ENCODE results near the gene RBM47. TPM values are rescaled to one million over a fixed set of nuclear protein-coding genes. Genes with fewer than 3 reads are reported as not detected.

RBM47 gene
- total RNA-seq, 3 donors from 2014 or later, result 0.87 to 1.9 (median 1.1) TPM

DNA sequence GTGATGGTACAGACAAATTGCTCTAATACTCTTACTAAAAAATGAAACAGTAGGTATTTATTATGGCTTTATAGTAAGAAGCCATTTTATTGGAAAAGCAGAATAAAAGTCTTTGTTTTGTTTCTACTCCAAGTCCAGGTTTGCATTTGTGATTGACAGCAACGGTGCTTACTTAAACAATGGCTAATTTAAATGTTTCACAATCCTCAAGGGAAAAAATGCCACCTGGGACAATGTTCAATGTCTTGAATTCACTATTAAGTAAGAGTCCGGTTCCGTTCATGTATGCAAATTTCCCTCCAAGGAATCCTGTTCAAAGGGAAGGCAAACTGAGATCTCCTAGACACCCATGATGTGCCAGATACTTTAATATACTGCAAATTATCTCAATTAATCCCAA lies 123.6 kb downstream of the RBM47 start:
- Mint-ChIP-seq H3K9me3 (no peaks in the 10 kb centered on the region), H3K4me3 (no peak overlapping the region), H3K4me1 (ENCODE audit: low read depth) (peaks cover 10% of the 10 kb centered on the region), H3K36me3 (ENCODE audit: insufficient read depth) (no peaks in the 10 kb centered on the region), H3K27me3 (ENCODE audit: low read depth) (no peaks in the 10 kb centered on the region)
- no peak for ATAC-seq
- no peak for DNase-seq

DNA sequence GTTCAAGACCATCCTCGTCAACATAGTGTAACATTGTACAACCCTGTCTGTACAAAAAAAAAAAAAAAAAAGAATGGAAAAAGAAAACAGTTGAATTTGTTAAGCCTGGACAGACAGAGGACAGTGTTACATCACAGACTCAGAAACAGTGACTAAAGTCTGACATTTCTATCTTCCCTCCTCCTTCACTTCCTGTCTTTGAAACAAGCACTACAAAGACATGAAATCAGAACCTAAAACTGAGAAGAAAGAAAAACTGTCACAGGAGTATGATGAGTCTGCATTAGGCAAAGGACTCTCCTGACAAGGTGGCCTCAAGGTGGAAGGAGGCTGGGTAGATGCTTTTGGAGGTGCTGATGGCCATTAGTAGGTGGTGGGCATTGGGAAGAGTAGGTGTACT lies 126.7 kb downstream of the RBM47 start:
- Mint-ChIP-seq H3K9me3 (no peaks in the 10 kb centered on the region), H3K27me3 (ENCODE audit: low read depth) (no peaks in the 10 kb centered on the region), H3K4me1 (ENCODE audit: low read depth) (peaks cover 10% of the 10 kb centered on the region), H3K4me3 (no peak overlapping the region), H3K36me3 (ENCODE audit: insufficient read depth) (no peaks in the 10 kb centered on the region)
- ATAC-seq, result peak; percentile 58 to 63
- DNase-seq, result no peak

DNA sequence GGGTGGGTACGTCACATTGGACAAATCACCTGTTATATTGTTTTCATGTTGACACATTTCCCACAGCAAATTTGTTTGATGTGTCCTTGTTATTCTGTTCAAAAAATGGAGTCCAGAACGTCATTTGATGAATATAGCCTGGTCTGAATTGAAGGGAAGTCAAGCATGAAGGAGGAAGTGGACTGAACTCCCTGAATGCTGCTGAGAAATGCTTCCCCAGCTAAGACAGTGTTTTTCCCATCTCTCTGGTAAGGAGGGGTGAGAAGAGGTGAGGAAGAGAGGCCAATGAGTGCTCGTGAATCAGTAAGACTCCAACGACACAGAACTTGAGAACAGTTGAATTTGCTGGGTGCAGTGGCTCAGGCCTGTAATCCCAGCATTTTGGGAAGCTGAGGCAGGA lies 127.4 kb downstream of the RBM47 start:
- DNase-seq (no peak), ATAC-seq (no peak)
- no peaks in the 10 kb centered on the region for H3K27me3 Mint-ChIP-seq (ENCODE audit: low read depth)
- no peaks in the 10 kb centered on the region for H3K9me3 Mint-ChIP-seq
- peaks cover 10% of the 10 kb centered on the region for H3K4me1 Mint-ChIP-seq (ENCODE audit: low read depth)
- no peak overlapping the region for H3K4me3 Mint-ChIP-seq
- H3K36me3 Mint-ChIP-seq (ENCODE audit: insufficient read depth), result no peaks in the 10 kb centered on the region

DNA sequence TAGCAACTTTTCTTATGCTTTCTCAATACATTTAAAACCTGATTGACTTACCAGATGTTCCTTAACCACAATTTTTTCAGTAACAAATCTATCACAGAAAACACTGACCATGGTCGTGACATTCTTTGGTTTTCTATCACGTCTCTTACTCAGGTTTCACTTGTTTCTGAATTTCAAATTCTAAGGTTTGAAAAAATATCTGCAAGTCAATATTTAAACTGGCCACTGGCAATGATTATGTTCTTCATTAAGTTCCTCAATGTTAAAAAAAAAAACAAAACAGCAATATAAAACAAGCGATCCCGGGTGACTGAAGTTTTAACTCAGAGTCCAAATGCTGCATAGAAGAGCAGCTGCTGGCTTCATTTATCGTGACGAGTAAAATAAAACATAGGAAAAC lies 128.9 kb downstream of the RBM47 start:
- DNase-seq, result no peak
- Mint-ChIP-seq H3K27me3 (ENCODE audit: low read depth) (no peaks in the 10 kb centered on the region), H3K4me1 (ENCODE audit: low read depth) (peaks cover 10% of the 10 kb centered on the region), H3K4me3 (no peak overlapping the region), H3K9me3 (no peaks in the 10 kb centered on the region), H3K36me3 (ENCODE audit: insufficient read depth) (no peaks in the 10 kb centered on the region)
- ATAC-seq, result no peak

DNA sequence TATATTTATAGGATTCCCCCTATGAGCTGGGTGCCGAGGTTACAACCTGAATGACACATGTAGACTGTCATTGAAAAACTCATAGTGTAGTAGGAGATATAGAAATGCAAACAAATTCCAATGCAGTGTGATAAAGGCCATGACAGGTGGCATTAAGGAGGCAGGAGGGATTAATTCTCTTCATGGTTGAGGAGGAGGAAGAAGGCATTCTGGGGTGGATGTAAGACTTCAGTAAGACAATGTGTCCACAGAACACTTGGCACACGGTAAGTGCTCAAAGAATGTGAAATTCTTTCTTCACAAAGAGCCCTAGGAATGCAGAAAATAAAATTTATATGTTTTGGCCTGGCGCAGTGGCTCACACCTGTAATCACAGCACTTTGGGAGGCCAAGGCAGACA lies 136.5 kb downstream of the RBM47 start:
- no peak for DNase-seq
- no peaks in the 10 kb centered on the region for H3K36me3 Mint-ChIP-seq (ENCODE audit: insufficient read depth)
- H3K27me3 Mint-ChIP-seq (ENCODE audit: low read depth), result no peaks in the 10 kb centered on the region
- no peaks in the 10 kb centered on the region for H3K9me3 Mint-ChIP-seq
- H3K4me1 Mint-ChIP-seq (ENCODE audit: low read depth), result no peaks in the 10 kb centered on the region
- no peak for ATAC-seq
- H3K4me3 Mint-ChIP-seq, result no peak overlapping the region

DNA sequence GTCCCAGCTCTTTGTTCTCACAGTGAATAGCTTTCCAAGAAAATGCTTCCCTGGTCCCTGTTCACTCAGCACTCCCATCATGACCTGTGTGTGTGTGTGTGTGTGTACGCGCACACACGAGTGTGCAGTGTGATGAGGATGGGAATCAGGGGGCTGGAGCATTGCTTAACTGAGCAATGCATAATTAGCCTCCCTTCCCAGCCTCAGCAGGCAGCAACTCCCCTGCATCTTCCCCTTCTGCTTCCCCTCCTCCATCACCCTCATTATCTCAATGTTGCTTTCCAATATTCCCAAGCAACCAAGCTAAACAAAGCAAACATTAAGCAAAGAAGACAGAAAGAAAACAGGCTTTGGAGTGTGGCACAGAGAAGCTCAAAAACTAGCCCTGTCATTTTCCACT lies 137.0 kb downstream of the RBM47 start:
- no peaks in the 10 kb centered on the region for H3K4me1 Mint-ChIP-seq (ENCODE audit: low read depth)
- DNase-seq, result no peak
- H3K9me3 Mint-ChIP-seq, result no peaks in the 10 kb centered on the region
- H3K4me3 Mint-ChIP-seq, result no peak overlapping the region
- ATAC-seq, result no peak
- no peaks in the 10 kb centered on the region for H3K36me3 Mint-ChIP-seq (ENCODE audit: insufficient read depth)
- no peaks in the 10 kb centered on the region for H3K27me3 Mint-ChIP-seq (ENCODE audit: low read depth)

DNA sequence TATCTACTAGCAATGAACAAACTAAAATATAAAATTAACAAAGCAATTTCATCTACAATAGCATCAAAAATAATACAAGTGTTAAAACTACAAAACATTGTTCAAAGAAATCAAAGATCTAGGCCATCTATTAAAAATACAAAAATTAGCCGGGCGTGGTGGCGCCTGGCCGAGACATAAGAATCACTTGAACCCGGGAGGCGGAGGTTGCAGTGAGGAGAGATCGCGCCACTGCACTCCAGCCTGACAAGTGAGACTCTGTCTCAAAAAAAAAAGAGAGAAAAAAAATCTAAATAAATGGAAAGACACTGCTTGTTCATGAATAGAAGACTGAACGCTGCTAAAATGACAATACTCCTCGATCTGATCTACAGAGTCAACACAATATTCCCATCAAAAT lies 139.2 kb downstream of the RBM47 start:
- no peaks in the 10 kb centered on the region for H3K4me1 Mint-ChIP-seq (ENCODE audit: low read depth)
- no peak overlapping the region for H3K4me3 Mint-ChIP-seq
- ATAC-seq (no peak), DNase-seq (no peak)
- H3K27me3 Mint-ChIP-seq (ENCODE audit: low read depth), result peaks cover 4% of the 10 kb centered on the region
- H3K36me3 Mint-ChIP-seq (ENCODE audit: insufficient read depth), result no peaks in the 10 kb centered on the region
- no peaks in the 10 kb centered on the region for H3K9me3 Mint-ChIP-seq

DNA sequence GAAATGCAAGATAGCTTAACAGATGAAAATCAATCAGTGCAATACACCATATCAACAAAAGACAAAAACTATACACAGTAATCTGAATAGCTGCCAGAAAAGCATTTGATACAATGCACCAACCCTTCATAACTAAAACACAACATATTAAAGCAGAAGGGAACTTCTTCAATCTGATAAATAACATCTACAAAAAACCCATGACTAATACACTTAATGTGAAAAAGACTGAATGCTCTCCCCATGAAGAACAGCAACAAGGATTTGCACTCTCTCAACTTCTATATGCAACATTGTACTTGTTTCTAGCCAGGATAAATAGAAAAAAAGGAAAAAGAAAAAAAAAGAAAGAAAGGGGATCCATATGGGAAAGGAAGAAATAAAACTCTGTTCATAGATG lies 139.7 kb downstream of the RBM47 start:
- ATAC-seq, result no peak
- H3K4me1 Mint-ChIP-seq (ENCODE audit: low read depth), result no peaks in the 10 kb centered on the region

DNA sequence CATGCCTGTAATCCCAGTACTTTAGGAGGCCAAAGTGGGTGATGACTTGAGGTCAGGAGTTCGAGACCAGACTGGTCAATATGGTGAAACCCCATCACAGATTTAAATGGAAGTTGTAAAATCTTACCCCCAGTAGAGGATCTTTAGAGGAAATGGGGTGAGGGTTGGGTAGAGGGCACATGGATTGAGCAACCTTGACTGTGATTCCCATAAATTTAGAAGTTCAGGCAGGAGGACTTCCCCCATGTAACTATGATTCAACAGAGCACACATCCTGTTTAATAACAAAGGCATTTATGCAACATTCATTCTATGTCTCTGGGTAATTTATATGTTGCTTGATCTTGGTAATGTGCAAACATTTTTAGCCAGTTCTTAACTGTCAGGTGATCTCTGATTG lies 143.1 kb downstream of the RBM47 start:
- Mint-ChIP-seq H3K36me3 (ENCODE audit: insufficient read depth) (no peaks in the 10 kb centered on the region), H3K9me3 (no peaks in the 10 kb centered on the region)
- no peak for ATAC-seq

More for the DNA sequence above, 139.7 kb downstream of the RBM47 start:
- peaks cover 4% of the 10 kb centered on the region for H3K27me3 Mint-ChIP-seq (ENCODE audit: low read depth)
- H3K9me3 Mint-ChIP-seq, result no peaks in the 10 kb centered on the region
- no peak overlapping the region for H3K4me3 Mint-ChIP-seq
- DNase-seq, result no peak
- H3K36me3 Mint-ChIP-seq (ENCODE audit: insufficient read depth), result no peaks in the 10 kb centered on the region

DNA sequence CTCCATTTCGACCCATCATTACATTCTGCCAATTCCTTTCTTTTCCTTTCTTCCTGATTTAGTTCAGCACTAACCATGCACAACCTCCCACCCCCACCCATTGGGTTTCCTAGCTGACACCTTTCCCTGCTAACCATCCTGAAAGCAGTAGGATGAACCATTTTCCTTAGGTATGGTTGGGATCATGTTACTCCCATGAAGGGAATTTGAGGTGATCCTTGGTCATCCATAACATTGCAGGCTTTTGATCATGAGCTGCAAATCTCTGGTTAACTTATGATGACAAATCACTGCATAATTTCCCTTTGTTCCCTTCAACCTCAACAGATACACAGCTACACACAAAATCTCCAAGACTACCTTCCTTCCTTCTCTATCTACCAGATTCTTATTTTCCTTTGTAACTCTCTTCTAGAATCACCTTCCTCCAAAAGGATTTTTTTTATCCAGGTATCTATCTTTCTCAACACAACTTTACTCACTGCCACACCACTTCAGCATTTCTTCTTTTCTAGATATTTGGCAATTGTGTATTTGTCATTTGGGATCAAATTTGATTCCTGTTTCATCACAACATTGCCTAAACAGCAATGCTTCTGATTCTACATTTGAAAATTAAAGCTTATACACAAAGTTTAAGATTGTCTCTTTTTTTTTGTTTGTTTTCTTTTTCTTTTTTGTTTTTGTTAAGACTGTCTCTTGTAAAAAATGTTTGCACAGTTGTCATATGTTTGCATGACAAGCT lies 145.1 kb downstream of the RBM47 start:
- ATAC-seq (no peak), DNase-seq (no peak)
- H3K9me3 Mint-ChIP-seq, result no peaks in the 10 kb centered on the region
- no peaks in the 10 kb centered on the region for H3K4me1 Mint-ChIP-seq (ENCODE audit: low read depth)
- H3K4me3 Mint-ChIP-seq, result no peak overlapping the region
- H3K36me3 Mint-ChIP-seq (ENCODE audit: insufficient read depth), result no peaks in the 10 kb centered on the region
- peaks cover 16% of the 10 kb centered on the region for H3K27me3 Mint-ChIP-seq (ENCODE audit: low read depth)

More for the DNA sequence above, 143.1 kb downstream of the RBM47 start:
- DNase-seq, result no peak
- Mint-ChIP-seq H3K27me3 (ENCODE audit: low read depth) (peaks cover 16% of the 10 kb centered on the region), H3K4me3 (no peak overlapping the region), H3K4me1 (ENCODE audit: low read depth) (no peaks in the 10 kb centered on the region)

DNA sequence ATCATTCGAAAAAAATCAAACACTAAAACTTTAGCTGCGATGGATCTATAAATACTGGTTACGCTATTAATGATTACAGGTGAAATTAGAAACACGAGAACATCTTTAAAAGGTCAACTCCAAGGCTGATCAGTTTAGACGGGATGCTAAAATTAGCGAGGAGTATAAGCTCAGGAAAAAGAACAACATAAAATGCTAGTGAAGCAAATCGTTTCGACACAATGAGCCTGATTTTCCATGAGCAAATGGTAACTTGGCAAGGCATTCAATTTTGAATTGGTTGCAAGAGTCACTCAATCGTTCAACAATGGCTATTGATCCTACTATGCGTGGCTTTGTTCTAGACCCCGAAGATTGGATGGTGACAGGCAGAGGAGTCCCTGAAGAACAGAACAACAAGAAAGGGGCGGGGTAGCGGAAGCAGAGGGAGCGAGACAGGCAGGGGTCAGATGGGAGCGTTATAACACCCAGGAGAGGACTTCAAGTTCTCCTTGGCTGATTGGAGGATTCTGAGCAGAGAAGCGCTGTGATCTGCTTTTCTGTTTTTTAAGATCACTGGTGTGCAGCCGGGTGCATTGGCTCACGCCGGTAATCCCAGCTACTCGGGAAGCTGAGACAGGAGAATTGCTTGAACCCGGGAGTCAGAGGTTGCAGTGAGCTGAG lies 146.5 kb downstream of the RBM47 start:
- ATAC-seq, result no peak
- H3K4me1 Mint-ChIP-seq (ENCODE audit: low read depth), result no peaks in the 10 kb centered on the region

DNA sequence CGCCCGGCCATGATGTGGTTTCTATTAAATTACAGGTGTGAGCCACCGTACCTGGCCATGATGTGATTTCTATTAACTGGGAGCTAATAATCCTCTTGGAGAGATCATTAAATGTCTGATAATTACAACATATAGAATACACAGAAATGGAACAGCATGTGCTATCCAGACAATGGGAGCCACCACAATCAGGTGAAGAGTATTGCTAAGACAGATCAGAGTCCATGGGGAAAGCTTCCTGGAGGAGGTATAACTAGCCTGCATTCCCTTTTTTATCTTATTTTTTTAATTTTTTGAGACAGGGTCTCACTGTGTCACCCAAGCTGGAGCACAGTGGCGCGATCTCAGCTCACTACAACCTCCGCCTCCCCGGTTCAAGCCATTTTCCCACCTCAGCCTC lies 147.7 kb downstream of the RBM47 start:
- peaks cover 16% of the 10 kb centered on the region for H3K27me3 Mint-ChIP-seq (ENCODE audit: low read depth)
- no peaks in the 10 kb centered on the region for H3K9me3 Mint-ChIP-seq
- ATAC-seq (no peak), DNase-seq (no peak)
- H3K4me3 Mint-ChIP-seq, result no peak overlapping the region
- H3K4me1 Mint-ChIP-seq (ENCODE audit: low read depth), result no peaks in the 10 kb centered on the region
- H3K36me3 Mint-ChIP-seq (ENCODE audit: insufficient read depth), result no peaks in the 10 kb centered on the region

More for the DNA sequence above, 146.5 kb downstream of the RBM47 start:
- no peak for DNase-seq
- Mint-ChIP-seq H3K9me3 (no peaks in the 10 kb centered on the region), H3K4me3 (no peak overlapping the region), H3K36me3 (ENCODE audit: insufficient read depth) (no peaks in the 10 kb centered on the region), H3K27me3 (ENCODE audit: low read depth) (peaks cover 16% of the 10 kb centered on the region)

DNA sequence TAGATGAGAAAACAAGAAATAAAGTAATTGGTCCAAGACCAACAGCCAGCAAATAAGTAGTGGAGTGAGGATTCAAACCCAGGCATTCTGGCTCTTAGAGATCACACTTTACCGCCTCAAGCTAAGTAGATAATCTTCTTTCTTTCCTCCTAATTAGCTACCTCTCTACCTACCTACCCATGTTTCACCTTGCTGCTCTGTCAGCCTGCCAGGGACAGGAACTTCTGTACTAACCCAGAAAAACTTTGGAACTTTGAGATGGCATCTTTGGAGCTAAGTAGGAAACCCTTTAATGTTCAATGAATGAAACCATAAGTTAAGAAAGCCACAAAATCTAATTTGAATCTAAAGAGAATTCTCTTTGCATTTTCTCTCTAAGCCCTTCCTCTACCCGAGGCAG lies 149.4 kb downstream of the RBM47 start:
- no peaks in the 10 kb centered on the region for H3K4me1 Mint-ChIP-seq (ENCODE audit: low read depth)
- H3K9me3 Mint-ChIP-seq, result no peaks in the 10 kb centered on the region
- H3K27me3 Mint-ChIP-seq (ENCODE audit: low read depth), result peaks cover 12% of the 10 kb centered on the region
- H3K36me3 Mint-ChIP-seq (ENCODE audit: insufficient read depth), result no peaks in the 10 kb centered on the region
- no peak for ATAC-seq
- no peak for DNase-seq
- H3K4me3 Mint-ChIP-seq, result no peak overlapping the region

DNA sequence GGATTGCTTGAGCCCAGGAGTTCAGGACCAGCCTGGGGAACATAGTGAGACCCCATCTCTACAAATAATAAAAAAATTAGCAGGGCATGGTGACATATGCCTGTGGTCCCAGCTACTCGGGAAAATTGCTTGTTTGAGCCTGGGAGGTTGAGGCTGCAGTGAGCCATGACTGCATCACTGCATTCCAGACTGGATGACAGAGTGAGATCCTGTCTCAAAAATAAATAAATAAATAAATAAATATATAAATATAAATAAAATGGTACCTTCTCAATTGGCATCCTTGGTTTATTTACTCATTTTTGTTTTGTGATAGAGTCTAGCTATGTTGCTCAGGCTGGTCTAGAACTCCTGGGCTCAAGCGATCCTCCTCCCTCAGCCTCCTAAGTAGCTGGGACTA lies 150.3 kb downstream of the RBM47 start:
- Mint-ChIP-seq H3K9me3 (no peaks in the 10 kb centered on the region), H3K27me3 (ENCODE audit: low read depth) (peaks cover 10% of the 10 kb centered on the region), H3K36me3 (ENCODE audit: insufficient read depth) (no peaks in the 10 kb centered on the region), H3K4me1 (ENCODE audit: low read depth) (peaks cover 2% of the 10 kb centered on the region), H3K4me3 (no peak overlapping the region)
- ATAC-seq, result no peak
- DNase-seq, result no peak

DNA sequence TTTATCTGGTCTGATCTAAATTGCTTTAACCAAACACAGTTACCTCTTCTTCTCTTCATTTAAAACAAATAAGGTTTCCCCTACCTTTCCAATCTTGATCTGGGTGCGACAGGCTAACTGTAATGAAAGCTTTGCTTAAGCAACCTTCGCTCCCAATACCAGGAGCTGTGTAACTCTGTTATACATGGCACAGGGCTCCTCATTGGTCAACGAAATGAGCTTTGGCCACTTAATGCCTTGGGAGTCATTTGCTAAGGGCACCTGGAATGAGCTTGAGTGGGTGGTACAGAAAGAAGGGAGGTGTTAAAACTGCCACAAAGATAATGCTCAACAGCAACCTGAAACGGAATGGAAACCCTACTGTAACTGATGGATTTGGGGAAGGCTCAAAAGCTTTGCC lies 154.1 kb downstream of the RBM47 start:
- DNase-seq (no peak), ATAC-seq (no peak)
- H3K36me3 Mint-ChIP-seq (ENCODE audit: insufficient read depth), result no peaks in the 10 kb centered on the region
- H3K9me3 Mint-ChIP-seq, result no peaks in the 10 kb centered on the region
- peaks cover 2% of the 10 kb centered on the region for H3K4me1 Mint-ChIP-seq (ENCODE audit: low read depth)
- no peak overlapping the region for H3K4me3 Mint-ChIP-seq
- H3K27me3 Mint-ChIP-seq (ENCODE audit: low read depth), result no peaks in the 10 kb centered on the region
